GM12892 (cell line): ENCODE measurements around the gene PFKP.
"Not testable (repeated sequence)": the region's sequence is repeated elsewhere in the genome, so short reads cannot be mapped to it uniquely, and the experiment has no call there.

Experiments used
- DNase-seq: peaks from one replicate; pipeline ENCODE4 v3.0.0; 2011; ENCODE audit not compliant: insufficient read length
- FAIRE-seq: peaks from 2 replicates; lab custom pipeline; 2011; peaks lifted over from hg19 to GRCh38; lab: Jason Lieb, UNC
- POLR2A ChIP-seq: IDR thresholded peaks from 2 replicates; pipeline ENCODE4 v1.6.1; 2011; ENCODE audit warnings: low read depth, low read length, control low read depth
- POLR2AphosphoS5 ChIP-seq: IDR thresholded peaks from 2 replicates; pipeline ENCODE4 v1.6.1; 2011; ENCODE audit warnings: low read depth, low read length, control low read depth
- TAF1 ChIP-seq: IDR thresholded peaks from 2 replicates; pipeline ENCODE4 v1.6.1; 2011; ENCODE audit warnings: low read depth, mild to moderate bottlenecking, control low read depth, low read length, borderline replicate concordance

The PFKP gene

GRCh38 chr10:3166496-3167290 is 99.3 kb downstream of the PFKP start:
- no peak for FAIRE-seq
- no peak for TF ChIP-seq TAF1
- no peak for TF ChIP-seq POLR2A
- no peak for TF ChIP-seq POLR2AphosphoS5
- no peak for DNase-seq

- no peak for DNase-seq
- no peak for FAIRE-seq
- TF ChIP-seq POLR2AphosphoS5, result no peak
- TF ChIP-seq POLR2A, result no peak
- no peak for TF ChIP-seq TAF1
These were observed 100.4 kb downstream of the PFKP start for GRCh38 chr10:3167611-3168330.

GRCh38 chr10:3169271-3169670 is 101.9 kb downstream of the PFKP start:
- DNase-seq, result no peak
- no peak for FAIRE-seq
- TF ChIP-seq POLR2AphosphoS5 (no peak), TAF1 (no peak), POLR2A (no peak)

DNA sequence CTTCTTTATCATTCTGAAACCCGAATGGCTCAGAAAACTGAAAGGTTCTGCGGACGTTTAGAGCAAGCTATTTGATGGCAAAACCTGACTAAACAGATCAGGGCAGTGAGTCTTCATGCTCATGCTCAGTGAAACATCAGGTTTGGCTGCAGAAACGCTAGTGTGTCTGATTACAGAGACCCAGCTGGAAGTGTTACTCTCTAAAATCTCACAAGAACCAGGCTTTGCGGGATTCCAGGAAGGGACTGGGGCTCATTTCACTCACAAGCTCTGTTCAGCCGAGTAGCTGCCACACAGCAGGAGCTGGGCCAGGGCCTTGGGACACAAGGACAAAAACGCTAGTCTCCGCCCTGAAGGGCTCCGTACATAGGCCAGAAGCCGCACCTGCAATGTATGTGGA is 102.3 kb downstream of the PFKP start:
- TF ChIP-seq POLR2AphosphoS5 (no peak), TAF1 (no peak), POLR2A (no peak)
- DNase-seq, result no peak
- FAIRE-seq, result no peak

GRCh38 chr10:3171488-3171887 is 104.1 kb downstream of the PFKP start:
- DNase-seq, FAIRE-seq: not testable (repeated sequence)

- no peak for DNase-seq
- TF ChIP-seq TAF1, result no peak
- FAIRE-seq, result no peak
These were observed 104.7 kb downstream of the PFKP start for GRCh38 chr10:3172081-3172445.

DNA sequence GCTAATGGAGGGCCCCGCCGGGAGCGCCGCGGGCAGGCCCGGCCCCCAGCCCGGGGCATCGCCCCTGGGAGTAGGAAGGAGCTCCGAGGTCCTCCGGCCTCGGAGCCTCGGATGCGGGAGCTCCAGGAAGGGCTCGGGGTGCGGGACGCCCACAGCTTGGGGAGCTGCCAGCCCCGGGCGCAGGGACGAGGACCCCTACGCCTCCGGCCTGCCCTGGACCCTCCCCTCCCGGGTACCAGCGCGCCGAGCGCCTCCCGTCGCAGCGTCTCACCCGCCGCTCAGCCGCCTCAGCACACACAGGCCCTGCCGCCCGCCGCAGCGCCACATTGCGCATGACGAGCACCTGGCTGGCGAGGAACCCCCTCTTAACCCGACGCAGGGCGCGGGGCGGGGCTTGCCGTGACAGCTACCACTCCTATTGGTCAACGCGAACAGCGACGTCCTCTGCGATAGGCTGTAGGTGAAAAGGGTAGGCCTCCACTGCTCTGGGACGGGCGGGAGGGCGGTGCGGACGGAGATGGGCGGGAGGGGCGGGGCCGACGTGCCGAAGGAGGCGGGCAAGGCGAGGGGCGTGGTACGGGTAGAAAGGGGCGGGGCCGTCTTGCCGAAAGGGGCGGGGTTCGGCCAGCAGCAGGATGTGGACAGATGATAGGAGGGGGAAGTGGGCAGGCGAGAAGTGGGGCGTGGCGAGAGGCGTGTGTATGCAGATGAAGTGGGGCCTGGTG is 105.3 kb downstream of the PFKP start, which contains the start of gene PITRM1:
TSS of gene PITRM1 (minus strand) at position 337 of the 725 bp plus-strand sequence. CDS start at position 327, 10 bp downstream.
- peak; percentile 99 for FAIRE-seq
- peak; percentile 99 for TF ChIP-seq POLR2A
- TF ChIP-seq POLR2AphosphoS5, result peak; percentile 98
- TF ChIP-seq TAF1, result peak; percentile 87
- DNase-seq, result peak; percentile 91

DNA sequence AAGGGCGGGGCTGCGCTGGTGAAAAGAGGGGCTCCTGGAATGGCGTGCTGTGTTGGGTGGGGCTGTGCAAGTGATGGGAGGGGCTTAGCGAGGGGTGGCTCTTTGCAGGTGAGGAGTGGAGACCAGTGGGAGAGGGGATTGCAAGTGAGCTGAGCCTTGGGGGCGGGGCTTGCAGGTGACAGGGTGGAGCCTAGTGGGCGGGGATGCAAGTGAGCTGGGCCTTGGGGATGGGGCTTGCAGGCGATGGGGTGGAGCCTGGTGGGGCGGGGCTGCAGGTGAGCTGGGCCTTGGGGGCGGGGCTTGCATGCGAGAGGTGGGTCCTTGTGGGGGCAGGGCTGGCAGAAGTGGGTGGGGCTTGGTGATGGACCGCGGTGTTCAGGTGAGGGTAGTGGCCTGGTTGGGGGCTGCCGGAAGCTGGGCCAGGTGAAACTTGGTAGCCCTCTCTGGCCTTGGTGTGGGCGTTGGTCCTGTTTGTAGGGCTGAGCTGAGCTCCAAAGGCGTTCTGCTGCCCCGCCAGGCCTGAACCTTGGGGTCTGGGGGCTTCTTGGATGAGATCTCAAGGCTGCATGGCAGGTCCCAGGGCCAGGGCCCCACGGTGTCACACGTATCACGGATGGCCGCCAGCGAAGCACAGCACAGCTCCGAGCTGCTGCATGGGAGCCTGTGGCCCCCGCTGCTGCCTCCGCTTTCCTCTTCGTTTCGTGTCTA is 106.0 kb downstream of the PFKP start:
- DNase-seq, result peak; percentile 70
- FAIRE-seq, result no peak
- TF ChIP-seq TAF1 (no peak), POLR2AphosphoS5 (no peak), POLR2A (no peak)

- no peak for FAIRE-seq
- TF ChIP-seq POLR2A, result no peak
- TF ChIP-seq TAF1, result no peak
- no peak for TF ChIP-seq POLR2AphosphoS5
- no peak for DNase-seq
These were observed 110.7 kb downstream of the PFKP start for GRCh38 chr10:3178042-3178441.

- DNase-seq (no peak), FAIRE-seq (no peak)
- TF ChIP-seq TAF1 (no peak), POLR2AphosphoS5 (no peak), POLR2A (no peak)
These were observed 111.8 kb downstream of the PFKP start for GRCh38 chr10:3179174-3179573.
